Activated CD8-positive, alpha-beta T cell treated with anti-CD3 and anti-CD28 coated beads for 36 hours (primary cell): ENCODE data around the gene RYR2. TPM values are rescaled to one million over a fixed set of nuclear protein-coding genes. Genes with fewer than 3 reads are reported as not detected.
"Not testable (repeated sequence)": the region's sequence is repeated elsewhere in the genome, so short reads cannot be mapped to it uniquely, and the experiment has no call there.

Experiments used
- ATAC-seq: fragments of 200-7000 bp; cut with Tn5 transposase; one replicate; pipeline ENCODE4 v1.10.0; 2021; ENCODE audit warnings: mild to moderate bottlenecking, moderate library complexity
- CTCF ChIA-PET: fragments of 350-600 bp; sonication (Branson Sonifier 250); formaldehyde crosslinking; loops from one replicate; lab custom pipeline; 2021; ENCODE audit warnings: antibody characterized with exemption; lab: Charles Lee
- POLR2A ChIA-PET: fragments of 350-600 bp; sonication (Branson Sonifier 250); formaldehyde crosslinking; loops from one replicate; lab custom pipeline; 2021; ENCODE audit warnings: antibody characterized with exemption; lab: Charles Lee
- DNase-seq: peaks from one replicate; pipeline ENCODE4 v3.0.0-alpha.2; 2020
- H3K27ac Mint-ChIP-seq: one replicate; pipeline ENCODE4 v1.8.0; 2021; ENCODE audit warnings: mild to moderate bottlenecking, mixed read lengths
- H3K27me3 Mint-ChIP-seq: one replicate; pipeline ENCODE4 v1.8.0; 2021; ENCODE audit warnings: mixed read lengths
- H3K36me3 Mint-ChIP-seq: one replicate; pipeline ENCODE4 v1.8.0; 2021; ENCODE audit warnings: low read depth, mixed read lengths
- H3K4me1 Mint-ChIP-seq: one replicate; pipeline ENCODE4 v1.8.0; 2021; ENCODE audit warnings: low read depth, mixed read lengths
- H3K4me3 Mint-ChIP-seq: one replicate; pipeline ENCODE4 v1.8.0; 2021; ENCODE audit warnings: mild to moderate bottlenecking, moderate library complexity, mixed read lengths
- H3K9me3 Mint-ChIP-seq: one replicate; pipeline ENCODE4 v1.8.0; 2021; ENCODE audit warnings: mixed read lengths
- intact Hi-C: fragments of 100-400 bp; cut with micrococcal nuclease; formaldehyde crosslinking; loops from one replicate; pipeline ENCODE4 v1.10.0; 2022
- total RNA-seq, 2 experiments: library from RNA; stranded (reverse); gene quantifications; one replicate each; pipeline ENCODE4 v1.2.3, GENCODE V29; 2021
- TF ChIP-seq, protein P1 (sequence below): fragments of 200-600 bp; IDR thresholded peaks from one replicate; pipeline ENCODE4 v1.8.0; 2022; ENCODE audit warnings: antibody characterized with exemption, mild to moderate bottlenecking

RYR2 gene
- total RNA-seq, 2 experiments from 2014 or later: 0.02 TPM

DNA sequence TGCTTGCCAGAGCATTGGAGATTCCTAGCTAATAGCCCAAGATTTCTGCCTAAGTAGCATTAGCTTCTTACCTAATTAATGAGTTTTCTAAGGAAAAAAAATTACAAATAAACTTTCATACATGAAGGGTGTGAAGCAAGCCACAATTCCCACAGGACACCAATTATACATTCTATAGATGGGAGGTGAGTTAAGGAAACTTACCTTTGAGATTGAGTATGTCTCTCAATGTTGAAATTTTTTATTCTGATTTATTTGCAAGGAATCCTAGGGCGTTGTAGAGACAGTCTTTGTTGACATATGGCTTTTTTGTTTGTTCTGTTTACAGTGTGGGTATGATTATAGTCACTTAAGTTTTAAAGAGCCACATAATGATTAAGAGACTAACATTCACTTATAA is 313.0 kb downstream of the RYR2 start:
- Mint-ChIP-seq H3K36me3 (no peaks in the 10 kb centered on the region), H3K27ac (no peak overlapping the region), H3K27me3 (no peaks in the 10 kb centered on the region), H3K4me3 (no peak overlapping the region), H3K9me3 (no peaks in the 10 kb centered on the region), H3K4me1 (no peaks in the 10 kb centered on the region)
- DNase-seq (no peak), ATAC-seq (no peak)
- POLR2A ChIA-PET: no interaction called here
- intact Hi-C loops: no loop called here
- TF ChIP-seq, protein P1, sequence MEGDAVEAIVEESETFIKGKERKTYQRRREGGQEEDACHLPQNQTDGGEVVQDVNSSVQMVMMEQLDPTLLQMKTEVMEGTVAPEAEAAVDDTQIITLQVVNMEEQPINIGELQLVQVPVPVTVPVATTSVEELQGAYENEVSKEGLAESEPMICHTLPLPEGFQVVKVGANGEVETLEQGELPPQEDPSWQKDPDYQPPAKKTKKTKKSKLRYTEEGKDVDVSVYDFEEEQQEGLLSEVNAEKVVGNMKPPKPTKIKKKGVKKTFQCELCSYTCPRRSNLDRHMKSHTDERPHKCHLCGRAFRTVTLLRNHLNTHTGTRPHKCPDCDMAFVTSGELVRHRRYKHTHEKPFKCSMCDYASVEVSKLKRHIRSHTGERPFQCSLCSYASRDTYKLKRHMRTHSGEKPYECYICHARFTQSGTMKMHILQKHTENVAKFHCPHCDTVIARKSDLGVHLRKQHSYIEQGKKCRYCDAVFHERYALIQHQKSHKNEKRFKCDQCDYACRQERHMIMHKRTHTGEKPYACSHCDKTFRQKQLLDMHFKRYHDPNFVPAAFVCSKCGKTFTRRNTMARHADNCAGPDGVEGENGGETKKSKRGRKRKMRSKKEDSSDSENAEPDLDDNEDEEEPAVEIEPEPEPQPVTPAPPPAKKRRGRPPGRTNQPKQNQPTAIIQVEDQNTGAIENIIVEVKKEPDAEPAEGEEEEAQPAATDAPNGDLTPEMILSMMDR: no peak
- CTCF ChIA-PET: no interaction called here

GRCh38 chr1:237358555-237358954 is 316.6 kb downstream of the RYR2 start:
- CTCF ChIA-PET: no interaction called here
- intact Hi-C loops: no loop called here
- TF ChIP-seq, protein P1: no peak
- H3K4me3 Mint-ChIP-seq: no peak overlapping the region
- no peak overlapping the region for H3K27ac Mint-ChIP-seq
- DNase-seq: no peak
- POLR2A ChIA-PET: no interaction called here
- no peaks in the 10 kb centered on the region for H3K27me3 Mint-ChIP-seq
- H3K4me1 Mint-ChIP-seq: no peaks in the 10 kb centered on the region
- H3K9me3 Mint-ChIP-seq: no peaks in the 10 kb centered on the region
- ATAC-seq: no peak
- H3K36me3 Mint-ChIP-seq: no peaks in the 10 kb centered on the region

DNA sequence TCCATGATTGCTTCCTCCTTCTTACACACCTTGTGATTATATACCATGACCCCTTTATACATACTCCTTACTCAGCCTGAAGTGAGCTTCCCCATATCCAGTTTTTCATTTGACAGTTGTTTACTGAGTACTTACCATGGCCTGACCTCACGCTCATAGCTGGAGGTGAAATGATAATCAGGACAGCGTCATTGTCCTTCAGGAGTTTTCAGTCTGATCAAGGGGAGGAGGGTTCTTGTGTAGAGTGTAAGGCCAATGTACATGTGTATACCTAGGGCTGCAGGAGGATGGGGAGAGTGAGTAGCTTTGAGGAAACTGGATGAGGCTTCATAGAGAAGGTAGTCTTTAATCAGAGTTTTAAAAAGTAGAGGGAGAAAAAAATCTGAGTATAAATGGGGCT is 325.8 kb downstream of the RYR2 start:
- POLR2A ChIA-PET: no interaction called here
- Mint-ChIP-seq H3K4me3 (no peak overlapping the region), H3K27ac (no peak overlapping the region), H3K27me3 (no peaks in the 10 kb centered on the region), H3K9me3 (no peaks in the 10 kb centered on the region), H3K4me1 (no peaks in the 10 kb centered on the region), H3K36me3 (no peaks in the 10 kb centered on the region)
- DNase-seq: no peak
- intact Hi-C loops: no loop called here
- CTCF ChIA-PET: interaction anchor here (1.5 kb wide), 1 partner anchor 19 kb away, joined by 5 read pairs; no protein-coding TSS in a partner anchor
- no peak for ATAC-seq
- TF ChIP-seq, protein P1: no peak

GRCh38 chr1:237371477-237371876 is 329.5 kb downstream of the RYR2 start:
- H3K36me3 Mint-ChIP-seq, intact Hi-C loops, H3K4me1 Mint-ChIP-seq, H3K27me3 Mint-ChIP-seq, DNase-seq, ATAC-seq, H3K4me3 Mint-ChIP-seq, H3K27ac Mint-ChIP-seq, POLR2A ChIA-PET, CTCF ChIA-PET, H3K9me3 Mint-ChIP-seq: not testable (repeated sequence)

DNA sequence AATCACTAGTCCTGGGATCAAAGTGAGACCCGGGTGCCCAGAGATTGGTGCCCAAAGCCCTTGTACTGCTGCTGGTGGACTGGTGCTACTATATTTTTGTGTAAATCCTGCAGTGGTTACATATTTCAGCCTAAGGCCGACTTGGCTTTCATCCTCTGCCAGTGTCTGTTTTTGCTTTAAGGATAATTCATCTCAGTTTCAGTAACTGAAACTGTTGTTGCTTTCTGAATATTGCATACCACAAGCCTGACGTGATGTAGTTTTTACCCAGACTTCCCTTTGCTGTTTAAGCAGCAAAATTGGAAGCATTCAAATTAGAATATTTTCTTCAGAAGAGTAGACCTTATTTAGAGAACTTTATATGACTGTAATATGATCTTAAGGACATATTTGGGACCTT is 341.8 kb downstream of the RYR2 start:
- POLR2A ChIA-PET: interaction anchor here (0.5 kb wide), 1 partner anchor 498 kb away, joined by 3 read pairs; no protein-coding TSS in a partner anchor
- intact Hi-C loops: loop anchor here (5.0 to 10.0 kb wide), 2 partner anchors 336 to 629 kb away; no protein-coding TSS in a partner anchor
- H3K4me1 Mint-ChIP-seq: no peaks in the 10 kb centered on the region

More for the DNA sequence above, 341.8 kb downstream of the RYR2 start:
- CTCF ChIA-PET: no interaction called here
- no peak for DNase-seq
- no peak overlapping the region for H3K27ac Mint-ChIP-seq
- no peak for ATAC-seq
- H3K36me3 Mint-ChIP-seq: no peaks in the 10 kb centered on the region
- peaks cover 9% of the 10 kb centered on the region for H3K27me3 Mint-ChIP-seq
- no peaks in the 10 kb centered on the region for H3K9me3 Mint-ChIP-seq
- H3K4me3 Mint-ChIP-seq: no peak overlapping the region
- TF ChIP-seq, protein P1: no peak
